HL-60 (cell line): ENCODE data around the gene SAP30BP.

Experiments
- DNase-seq, 2 experiments: peaks; one replicate each; pipeline ENCODE4 v3.0.0-alpha.2; 2010 to 2020; ENCODE audit warnings: low read depth in 1 of 2, low spot score in 1 of 2
- H3K27ac ChIP-seq: fragments of 250-450 bp; sonication (Bioruptor Pico); replicated peaks from 2 replicates; pipeline ENCODE4 v1.5.1; 2020; ENCODE audit warnings: mild to moderate bottlenecking, moderate library complexity
- H3K27me3 ChIP-seq: fragments of 250-450 bp; sonication (Bioruptor Pico); 2 replicates; pipeline ENCODE4 v1.5.1; 2021; ENCODE audit warnings: mild to moderate bottlenecking, moderate library complexity; ENCODE audit not compliant: insufficient read depth, poor library complexity, severe bottlenecking
- H3K4me3 ChIP-seq: replicated peaks from 2 replicates; pipeline ENCODE4 v1.5.1; 2011; ENCODE audit warnings: mild to moderate bottlenecking, control low read depth, low read length; ENCODE audit not compliant: insufficient read depth
- CTCF ChIP-seq: IDR thresholded peaks from one replicate; pipeline ENCODE4 v1.5.1; 2011; ENCODE audit warnings: low read length, control low read depth, inconsistent platforms; ENCODE audit not compliant: insufficient read depth
- GABPA ChIP-seq: IDR thresholded peaks from 2 replicates; pipeline ENCODE4 v1.6.1; 2012; ENCODE audit warnings: low read depth
- POLR2AphosphoS5 ChIP-seq: IDR thresholded peaks from 2 replicates; pipeline ENCODE4 v1.6.1; 2012; ENCODE audit warnings: low read depth
- REST ChIP-seq: IDR thresholded peaks from 2 replicates; pipeline ENCODE4 v1.6.1; 2012; ENCODE audit warnings: low read depth; ENCODE audit not compliant: insufficient replicate concordance
- SPI1 ChIP-seq: IDR thresholded peaks from 2 replicates; pipeline ENCODE4 v1.6.1; 2012; ENCODE audit warnings: low read depth, mild to moderate bottlenecking, borderline replicate concordance

SAP30BP gene

GRCh38 chr17:75720656-75721462, 53.7 kb downstream of the SAP30BP start, which contains the start of gene ITGB4:
Gene ITGB4 (plus strand): TSS chr17:75721459. CDS start chr17:75724704, 3,245 bp downstream.
- DNase-seq, result peak in 1 of 2 experiments; percentile 35
- Histone ChIP-seq H3K27me3 (peaks cover 16% of the 10 kb centered on the region), H3K4me3 (peak within 1 kb of the TSS; percentile 27), H3K27ac (no peak within 1 kb of the TSS)
- no peak for TF ChIP-seq SPI1

GRCh38 chr17:75721463-75722011, 54.4 kb downstream of the SAP30BP start:
- Histone ChIP-seq H3K27me3 (peaks cover 16% of the 10 kb centered on the region), H3K27ac (no peak overlapping the region), H3K4me3 (peak overlapping the region; percentile 27)
- no peak for DNase-seq
- TF ChIP-seq CTCF (no peak), SPI1 (no peak), REST (no peak), POLR2AphosphoS5 (no peak), GABPA (no peak)

- TF ChIP-seq SPI1 (no peak), REST (no peak), GABPA (no peak), CTCF (no peak), POLR2AphosphoS5 (no peak)
- DNase-seq, result no peak
- Histone ChIP-seq H3K4me3 (no peak overlapping the region), H3K27ac (no peak overlapping the region), H3K27me3 (peaks cover 16% of the 10 kb centered on the region)
These were observed 54.9 kb downstream of the SAP30BP start for GRCh38 chr17:75722076-75722475.

GRCh38 chr17:75722542-75723095, 55.5 kb downstream of the SAP30BP start:
- no peak for TF ChIP-seq REST
- peaks cover 16% of the 10 kb centered on the region for H3K27me3 ChIP-seq
- H3K4me3 ChIP-seq, result no peak overlapping the region
- no peak overlapping the region for H3K27ac ChIP-seq
- no peak for DNase-seq
